Epithelial cell of esophagus (primary cell): ENCODE results near the gene SAMD3.
"Not testable (repeated sequence)": the region's sequence is repeated elsewhere in the genome, so short reads cannot be mapped to it uniquely, and the experiment has no call there.

Experiments used
- DNase-seq: peaks from one replicate; pipeline ENCODE4 v3.0.0; 2010; ENCODE audit warnings: low read depth
- H3K4me3 ChIP-seq: 2 replicates; pipeline ENCODE4 v1.5.1; 2011; ENCODE audit warnings: mild to moderate bottlenecking, low read length, control low read depth
- TF ChIP-seq, protein P1 (sequence below): IDR thresholded peaks from 2 replicates; pipeline ENCODE4 v1.5.1; 2011; ENCODE audit warnings: low read depth, mild to moderate bottlenecking, low read length, control low read depth, inconsistent platforms; ENCODE audit not compliant: insufficient read depth; ENCODE audit errors: missing control alignments

SAMD3 gene

DNA sequence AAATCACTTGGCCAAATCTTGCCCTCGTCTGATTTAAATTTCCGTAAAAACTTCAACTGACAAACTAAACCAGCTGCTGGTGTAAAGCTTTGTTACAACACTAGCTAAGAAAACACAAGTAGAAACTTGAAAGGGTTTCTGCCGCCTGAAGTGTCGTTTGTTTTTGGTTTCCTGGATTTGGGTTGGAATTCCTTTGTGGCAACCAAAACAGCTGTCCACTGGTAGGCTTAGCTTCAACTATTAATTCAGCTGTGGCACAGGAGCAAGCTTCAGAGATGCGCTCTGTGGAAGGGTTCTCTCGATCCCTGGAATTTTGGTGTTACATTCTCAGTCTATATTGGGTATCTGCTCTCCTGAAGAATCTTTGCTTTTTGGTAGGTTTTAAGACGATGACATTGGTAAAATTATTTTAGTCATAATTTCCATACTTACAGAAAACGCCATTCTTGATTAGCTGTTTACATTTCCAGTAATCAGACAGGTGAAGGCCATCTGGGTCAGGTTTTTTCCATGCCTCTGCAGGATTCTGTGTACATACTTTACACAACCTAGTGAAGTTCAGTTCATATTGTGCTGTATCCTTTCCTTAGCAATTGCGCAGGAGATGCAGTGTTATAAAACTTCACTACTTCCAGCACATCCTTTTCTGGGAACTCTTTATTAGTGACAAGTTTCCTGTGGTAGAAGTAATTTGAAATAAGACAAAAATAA, 29.9 kb upstream of the SAMD3 start:
- H3K4me3 ChIP-seq: no peak overlapping the region
- TF ChIP-seq, protein P1, sequence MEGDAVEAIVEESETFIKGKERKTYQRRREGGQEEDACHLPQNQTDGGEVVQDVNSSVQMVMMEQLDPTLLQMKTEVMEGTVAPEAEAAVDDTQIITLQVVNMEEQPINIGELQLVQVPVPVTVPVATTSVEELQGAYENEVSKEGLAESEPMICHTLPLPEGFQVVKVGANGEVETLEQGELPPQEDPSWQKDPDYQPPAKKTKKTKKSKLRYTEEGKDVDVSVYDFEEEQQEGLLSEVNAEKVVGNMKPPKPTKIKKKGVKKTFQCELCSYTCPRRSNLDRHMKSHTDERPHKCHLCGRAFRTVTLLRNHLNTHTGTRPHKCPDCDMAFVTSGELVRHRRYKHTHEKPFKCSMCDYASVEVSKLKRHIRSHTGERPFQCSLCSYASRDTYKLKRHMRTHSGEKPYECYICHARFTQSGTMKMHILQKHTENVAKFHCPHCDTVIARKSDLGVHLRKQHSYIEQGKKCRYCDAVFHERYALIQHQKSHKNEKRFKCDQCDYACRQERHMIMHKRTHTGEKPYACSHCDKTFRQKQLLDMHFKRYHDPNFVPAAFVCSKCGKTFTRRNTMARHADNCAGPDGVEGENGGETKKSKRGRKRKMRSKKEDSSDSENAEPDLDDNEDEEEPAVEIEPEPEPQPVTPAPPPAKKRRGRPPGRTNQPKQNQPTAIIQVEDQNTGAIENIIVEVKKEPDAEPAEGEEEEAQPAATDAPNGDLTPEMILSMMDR: no peak
- DNase-seq: peak; percentile 9

DNA sequence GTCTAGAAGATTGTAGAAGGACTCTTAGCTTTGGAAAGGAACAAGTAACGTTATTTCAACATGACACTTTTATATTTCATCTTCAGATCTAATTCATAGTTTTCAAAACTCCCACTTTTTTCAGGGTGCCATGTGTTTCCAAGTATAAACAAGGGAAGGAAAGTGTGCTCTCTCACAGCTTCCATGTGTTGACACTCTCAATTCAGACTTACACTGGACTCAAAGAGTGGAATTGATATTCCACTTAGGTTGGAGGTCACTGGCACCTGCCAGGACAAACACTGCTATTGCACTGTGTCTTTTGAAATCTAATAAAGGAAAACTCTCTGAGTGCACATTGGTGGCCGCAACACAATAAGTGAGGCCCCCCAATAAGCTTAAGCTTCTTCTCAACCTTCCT, 22.5 kb upstream of the SAMD3 start:
- H3K4me3 ChIP-seq: no peak overlapping the region
- TF ChIP-seq, protein P1: no peak
- DNase-seq: no peak

DNA sequence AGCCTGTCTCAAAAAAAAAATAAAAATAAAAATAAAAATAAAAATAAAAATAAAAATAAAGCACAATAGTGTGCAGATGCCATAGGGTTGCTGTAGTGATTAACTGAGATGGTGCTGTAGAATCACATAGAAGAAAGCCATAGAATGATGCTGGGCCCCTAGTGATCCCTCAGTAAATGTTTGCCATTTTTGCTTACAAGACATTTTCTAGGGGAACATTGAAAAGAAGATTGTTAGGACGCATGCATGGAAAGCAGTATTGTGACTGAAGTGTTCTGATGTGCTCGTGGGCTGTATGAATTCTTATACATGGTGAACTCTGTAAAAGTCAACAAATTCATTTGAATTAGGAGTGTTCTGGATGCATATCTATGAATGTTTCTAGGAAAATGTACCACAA, 22.0 kb upstream of the SAMD3 start:
- no peak for DNase-seq
- no peak overlapping the region for H3K4me3 ChIP-seq
- TF ChIP-seq, protein P1: no peak

DNA sequence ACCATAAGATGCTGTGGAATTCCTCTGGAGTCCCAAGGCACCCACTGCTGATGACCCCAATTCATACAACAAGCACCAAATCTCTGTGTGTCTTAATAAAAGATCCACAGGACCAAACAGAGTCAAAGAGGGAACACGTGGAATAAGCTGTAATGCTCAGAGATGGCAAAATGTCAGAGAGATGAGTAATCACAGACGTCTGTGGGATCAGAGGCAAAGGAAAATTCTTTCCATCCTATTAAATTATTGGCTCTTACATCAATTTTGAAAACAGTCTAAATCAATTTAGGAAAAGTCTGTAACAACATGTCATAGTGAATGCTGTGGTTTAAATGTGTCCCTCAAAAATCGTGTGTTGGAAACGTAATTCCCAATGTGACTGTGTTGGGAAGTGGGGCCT, 17.5 kb upstream of the SAMD3 start:
- peak; percentile 24 for DNase-seq
- TF ChIP-seq, protein P1: no peak
- H3K4me3 ChIP-seq: no peak overlapping the region

DNA sequence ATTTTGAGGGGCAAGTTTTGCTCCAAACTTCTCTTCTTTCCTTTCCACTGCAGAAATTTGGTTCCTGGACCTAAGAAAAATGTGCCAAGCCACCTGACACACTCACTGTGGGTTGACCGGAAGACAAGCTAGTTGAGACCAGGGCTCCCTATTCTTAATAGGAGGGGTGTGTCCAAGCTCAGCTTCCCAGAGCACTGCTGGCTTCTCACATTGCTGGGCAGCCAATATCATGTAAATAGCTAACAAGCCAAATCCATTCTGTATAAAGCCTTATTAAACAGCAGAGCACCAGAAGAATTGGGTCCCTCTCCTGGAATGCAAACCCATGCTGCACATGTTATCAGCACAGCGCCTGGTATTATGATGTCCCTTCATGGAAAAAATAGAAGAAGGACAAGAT, 17.0 kb upstream of the SAMD3 start:
- no peak for DNase-seq
- H3K4me3 ChIP-seq: no peak overlapping the region
- TF ChIP-seq, protein P1: no peak

DNA sequence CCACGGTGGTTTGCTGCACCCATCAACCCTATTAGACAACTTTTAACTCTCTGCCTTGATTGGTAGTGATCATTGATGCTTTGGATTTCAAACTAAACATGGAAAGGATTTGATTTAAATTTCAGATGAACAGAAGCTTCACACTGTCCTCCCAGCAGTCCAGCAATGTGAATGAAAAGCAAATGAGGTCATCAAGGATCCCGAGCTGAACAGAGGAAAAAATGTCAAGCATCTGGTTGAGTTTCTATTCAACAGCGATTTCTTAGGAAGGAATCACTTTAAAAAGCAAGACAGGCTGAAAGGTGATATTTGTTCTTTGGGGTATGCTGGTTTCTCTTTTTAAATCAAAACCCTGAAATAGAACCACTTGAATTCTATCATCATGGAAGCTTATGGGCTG, 10.6 kb upstream of the SAMD3 start:
- DNase-seq: no peak
- no peak overlapping the region for H3K4me3 ChIP-seq
- TF ChIP-seq, protein P1: no peak

DNA sequence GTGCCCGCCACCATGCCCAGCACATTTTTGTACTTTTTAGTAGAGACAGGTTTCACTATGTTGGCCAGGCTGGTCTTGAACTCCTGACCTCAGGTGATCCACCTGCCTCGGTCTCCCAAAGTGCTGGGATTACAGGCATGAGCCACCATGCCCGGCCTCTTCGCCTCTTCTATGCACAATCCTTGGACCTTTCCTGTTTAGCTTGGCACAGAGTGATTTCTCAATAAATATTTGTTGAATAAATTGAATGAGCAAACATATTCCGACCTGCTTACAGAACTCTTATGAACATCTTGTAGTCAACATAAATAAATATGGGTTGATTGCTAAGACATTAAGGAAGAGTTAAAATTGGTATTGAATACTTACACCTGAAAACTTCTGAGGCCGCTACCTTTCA, 7.8 kb upstream of the SAMD3 start:
- DNase-seq, H3K4me3 ChIP-seq: not testable (repeated sequence)
